SHP77 (cell line): ENCODE results near the gene CCNJL.
"Not testable (repeated sequence)": the region's sequence is repeated elsewhere in the genome, so short reads cannot be mapped to it uniquely, and the experiment has no call there.

Experiments
- DNase-seq, 2 experiments: peaks; one replicate each; lab custom pipeline; 2025; lab: John Stamatoyannopoulos, UW

CCNJL gene

GRCh38 chr5:160312134-160312959 lies at the start of gene CCNJL:
Gene CCNJL (minus strand): TSS chr5:160312564. CDS start chr5:160311923, 641 bp downstream.
- peak; percentile 77 to 79 for DNase-seq

GRCh38 chr5:160361624-160362228 lies 49.4 kb upstream of the CCNJL start:
- DNase-seq: no peak

GRCh38 chr5:160360310-160360709 lies 47.9 kb upstream of the CCNJL start:
- DNase-seq: no peak

GRCh38 chr5:160359816-160360215 lies 47.5 kb upstream of the CCNJL start:
- no peak for DNase-seq

- DNase-seq: no peak
Observed at GRCh38 chr5:160359242-160359641, 46.9 kb upstream of the CCNJL start.

GRCh38 chr5:160357861-160358411 lies 45.6 kb upstream of the CCNJL start:
- no peak for DNase-seq

- DNase-seq: no peak
Observed at GRCh38 chr5:160357394-160357793, 45.0 kb upstream of the CCNJL start.

- DNase-seq: no peak
Observed at GRCh38 chr5:160356550-160357347, 44.4 kb upstream of the CCNJL start.

GRCh38 chr5:160354666-160355065 lies 42.3 kb upstream of the CCNJL start:
- no peak for DNase-seq

- DNase-seq: no peak
Observed at GRCh38 chr5:160353379-160353778, 41.0 kb upstream of the CCNJL start.

GRCh38 chr5:160352308-160352707 lies 39.9 kb upstream of the CCNJL start:
- DNase-seq: no peak

GRCh38 chr5:160349935-160350303 lies 37.6 kb upstream of the CCNJL start:
- DNase-seq: no peak

- DNase-seq: no peak
Observed at GRCh38 chr5:160349249-160349934, 37.0 kb upstream of the CCNJL start.

GRCh38 chr5:160348080-160348479 lies 35.7 kb upstream of the CCNJL start:
- DNase-seq: no peak

- no peak for DNase-seq
Observed at GRCh38 chr5:160347448-160347847, 35.1 kb upstream of the CCNJL start.

- no peak for DNase-seq
Observed at GRCh38 chr5:160342413-160342941, 30.1 kb upstream of the CCNJL start.

GRCh38 chr5:160341309-160341870 lies 29.0 kb upstream of the CCNJL start:
- DNase-seq: no peak

GRCh38 chr5:160340513-160340912 lies 28.1 kb upstream of the CCNJL start:
- DNase-seq: not testable (repeated sequence)

- DNase-seq: no peak
Observed at GRCh38 chr5:160339406-160340130, 27.2 kb upstream of the CCNJL start.

- not testable (repeated sequence) for DNase-seq
Observed at GRCh38 chr5:160334716-160335115, 22.4 kb upstream of the CCNJL start.

GRCh38 chr5:160333721-160334120 lies 21.4 kb upstream of the CCNJL start:
- no peak for DNase-seq
